HPDE6-E6E7 (cell line): Measurements from ENCODE around the gene EPSTI1.

Experiments used
- DNase-seq: peaks from one replicate; pipeline ENCODE4 v3.0.0; 2011; ENCODE audit warnings: missing footprints; ENCODE audit errors: extremely low spot score

The EPSTI1 gene

DNA sequence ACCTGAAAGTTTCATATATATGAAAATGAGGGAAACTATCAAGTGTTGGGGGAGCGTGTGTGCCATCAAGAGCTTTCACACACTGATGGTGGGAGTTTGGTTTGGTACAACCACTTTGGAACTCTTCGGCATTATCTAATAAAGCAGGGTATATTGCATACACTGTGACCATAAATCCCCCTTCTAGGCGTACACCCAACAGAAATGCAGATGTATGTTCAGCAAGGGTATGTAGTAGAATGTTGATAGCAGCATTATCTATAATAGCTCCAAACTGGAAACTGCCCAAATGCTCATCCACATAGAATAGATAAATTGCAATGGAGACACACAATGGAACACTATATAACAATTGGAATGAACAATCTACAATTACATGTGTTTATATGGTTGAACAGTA, 139.9 kb downstream of the EPSTI1 start:
- no peak for DNase-seq

DNA sequence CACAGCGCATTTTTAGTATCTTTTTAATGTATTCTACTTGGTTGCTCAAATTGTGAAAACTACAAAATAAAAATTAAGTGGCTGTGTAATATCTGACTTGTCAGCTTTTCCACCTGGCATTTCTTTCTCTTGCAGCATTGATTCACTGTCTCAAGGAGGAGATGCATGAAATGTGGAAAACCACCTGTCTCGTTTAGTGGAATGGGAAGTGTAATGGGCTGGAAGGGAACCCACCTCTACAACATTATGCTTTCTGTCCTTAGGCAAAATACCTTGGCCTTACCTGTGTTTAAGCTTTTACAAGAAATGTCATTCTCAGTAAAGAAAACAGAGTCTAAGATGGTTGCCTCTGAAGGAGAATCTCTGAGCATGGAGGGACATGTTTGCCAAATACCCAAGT, 142.8 kb downstream of the EPSTI1 start:
- no peak for DNase-seq

DNA sequence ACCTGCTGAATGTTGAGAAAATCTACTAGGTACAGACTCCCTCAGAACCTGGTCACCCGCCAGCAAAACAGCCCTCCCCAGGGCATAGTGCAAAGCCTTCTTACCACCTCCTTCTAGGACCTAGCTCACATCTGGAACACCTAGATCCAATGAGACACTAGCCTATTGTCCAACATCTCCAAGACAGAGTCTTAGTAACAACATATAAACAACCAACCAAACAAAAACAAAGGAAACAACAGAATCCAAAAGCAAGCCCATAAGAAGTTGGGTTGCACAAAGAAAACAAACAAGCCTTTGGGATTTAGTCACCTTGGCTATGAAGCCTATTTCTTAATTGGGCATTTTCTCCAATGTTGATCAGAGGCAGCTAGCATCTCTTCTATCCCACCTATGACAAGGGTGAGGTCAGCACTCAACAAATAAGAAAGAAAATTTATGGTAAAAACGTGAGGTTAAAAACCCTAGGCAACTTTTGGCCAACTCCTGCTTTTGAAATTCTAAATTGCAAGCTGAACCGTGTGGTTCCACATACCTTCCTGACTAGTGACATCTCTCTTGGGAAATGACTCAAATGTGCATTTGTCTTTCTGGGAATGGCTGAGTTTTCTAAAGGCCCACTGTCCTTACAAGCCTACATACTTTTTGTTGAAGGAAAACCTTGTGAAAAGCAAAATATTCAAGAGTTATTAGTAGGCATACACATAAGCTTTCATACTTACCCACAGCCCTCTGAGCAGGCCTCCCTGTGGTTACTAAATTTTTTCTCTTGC, 144.0 kb downstream of the EPSTI1 start:
- no peak for DNase-seq

DNA sequence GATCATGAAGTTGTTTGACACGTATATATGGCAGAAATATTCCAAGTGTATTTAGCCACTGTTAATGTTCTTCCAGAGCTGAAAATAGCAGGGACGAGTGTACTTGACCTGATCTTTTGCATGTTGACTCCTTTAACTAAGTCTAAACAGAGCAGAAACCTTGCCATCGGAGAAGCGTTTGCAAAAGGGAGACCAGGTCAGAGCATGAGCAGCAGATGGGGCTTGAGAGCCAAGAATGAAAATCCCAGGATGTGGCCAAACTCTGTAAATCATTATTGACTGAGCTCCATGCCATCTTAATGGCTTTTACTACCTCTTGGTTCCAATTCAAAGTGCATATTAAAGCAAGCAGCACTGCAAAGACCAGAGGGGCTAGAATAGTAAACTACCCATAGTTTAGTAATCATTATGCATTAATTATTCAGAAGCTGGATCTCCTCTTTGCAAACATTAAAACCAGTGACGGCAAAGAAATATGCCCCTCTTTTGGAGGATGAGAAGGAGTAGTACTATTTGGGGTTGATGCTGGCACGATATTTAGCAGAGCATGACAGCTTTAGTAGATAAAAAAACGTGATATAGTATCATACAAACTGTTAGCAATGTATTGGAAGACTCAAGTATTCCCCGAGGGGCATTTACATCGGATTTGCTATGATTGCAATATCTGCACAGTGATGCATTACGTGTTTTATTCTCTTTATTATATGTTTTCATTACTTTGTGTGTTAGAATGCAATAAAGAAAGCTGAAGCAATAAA, 154.9 kb downstream of the EPSTI1 start:
- DNase-seq: no peak
